Lung (tissue), 12 donors: ENCODE results near the gene ADAMTS17. TPM values are rescaled to one million over a fixed set of nuclear protein-coding genes. Genes with fewer than 3 reads are reported as not detected.

ENCODE experiments used
- ATAC-seq: fragments of 200-7000 bp; cut with Tn5 transposase; one replicate; pipeline ENCODE4 v1.9.1; 2020; ENCODE audit warnings: moderate number of reproducible peaks; ENCODE audit not compliant: insufficient read depth, low FRiP score
- DNase-seq, 3 donors: peaks; one replicate each; pipeline ENCODE4 v3.0.0-alpha.2; 2013 to 2017
- H3K27ac ChIP-seq, 2 donors: one replicate each; pipeline ENCODE4 v1.5.1; 2013; ENCODE audit warnings: mild to moderate bottlenecking in 2 of 2, moderate library complexity in 2 of 2, control low read depth in 1 of 2, inconsistent platforms in 1 of 2, low read depth in 1 of 2, low read length in 1 of 2
- H3K27me3 ChIP-seq, 3 donors: one replicate each; pipeline ENCODE4 v1.5.1; 2013; ENCODE audit warnings: low read length in 2 of 3; ENCODE audit not compliant: control insufficient read depth in 3 of 3, insufficient read depth in 3 of 3
- H3K36me3 ChIP-seq, 4 donors: one replicate each; pipeline ENCODE4 v1.5.1; 2013; ENCODE audit warnings: low read length in 4 of 4, mild to moderate bottlenecking in 1 of 4, moderate library complexity in 1 of 4; ENCODE audit not compliant: control insufficient read depth in 4 of 4, insufficient read depth in 4 of 4
- H3K4me1 ChIP-seq, 5 donors: one replicate each; pipeline ENCODE4 v1.5.1; 2013; ENCODE audit warnings: low read length in 5 of 5, mild to moderate bottlenecking in 2 of 5, moderate library complexity in 1 of 5; ENCODE audit not compliant: control insufficient read depth in 5 of 5, insufficient read depth in 5 of 5
- H3K4me3 ChIP-seq: one replicate; pipeline ENCODE4 v1.5.1; 2013; ENCODE audit warnings: mild to moderate bottlenecking, control low read depth, moderate library complexity
- H3K9ac ChIP-seq, 2 donors: one replicate each; pipeline ENCODE4 v1.5.1; 2013; ENCODE audit warnings: low read length in 2 of 2, control low read depth in 1 of 2; ENCODE audit not compliant: insufficient read depth in 1 of 2
- H3K9me3 ChIP-seq, 4 donors: one replicate each; pipeline ENCODE4 v1.5.1; 2013; ENCODE audit warnings: low read length in 3 of 4, mild to moderate bottlenecking in 1 of 4, moderate library complexity in 1 of 4; ENCODE audit not compliant: control insufficient read depth in 4 of 4, insufficient read depth in 3 of 4
- WGBS, 2 donors: extraction: QIAGEN DNeasy Blood & Tissue Kit; methylation state at CpG; one replicate each; pipeline ENCODE4 v1.1.7; 2013; 5-methylcytosine and 5-hydroxymethylcytosine counted together
- polyA plus RNA-seq, 2 donors: library from polyadenylated mRNA; stranded (reverse); fragments of 200-250 nt; gene quantifications; one replicate each; pipeline ENCODE4 v1.2.1, GENCODE V29; 2013
- total RNA-seq, 2 donors: library from RNA; depleted of rRNA in 1 of 2; stranded (reverse); fragments of >200 nt in 1 of 2; gene quantifications; one replicate each; pipeline ENCODE4 v1.2.1, GENCODE V29; 2014 to 2021
- TF ChIP-seq, protein P1 (sequence below): IDR thresholded peaks from 2 replicates; pipeline ENCODE4 v1.5.1; 2012; ENCODE audit warnings: mild to moderate bottlenecking; ENCODE audit errors: control extremely low read depth, extremely low read depth
- donor health status: control.
- donor health status: control.
- donor health status: Bipolar disorder and iron deficiency.
- donor health status: healthy.
- donor health status: DM: yes; HTN: yes; CAD: no.

Gene ADAMTS17
- total and polyA plus RNA-seq, 4 donors: 0.47 to 6.6 (median 2.2) TPM

GRCh38 chr15:100207053-100207452 lies 134.7 kb downstream of the ADAMTS17 start:
- H3K4me3 ChIP-seq: no peak overlapping the region
- DNase-seq (no peak), ATAC-seq (no peak)
- no peaks in the 10 kb centered on the region for H3K9me3 ChIP-seq
- H3K4me1 ChIP-seq: peaks cover 0 to 3% (median 2%) of the 10 kb centered on the region in 5 donors
- H3K9ac ChIP-seq: no peak overlapping the region
- 52 to 90% methylated on average over 2 of the region's 2 CpGs for WGBS, 2 donors
- H3K36me3 ChIP-seq: no peaks in the 10 kb centered on the region
- TF ChIP-seq, protein P1, sequence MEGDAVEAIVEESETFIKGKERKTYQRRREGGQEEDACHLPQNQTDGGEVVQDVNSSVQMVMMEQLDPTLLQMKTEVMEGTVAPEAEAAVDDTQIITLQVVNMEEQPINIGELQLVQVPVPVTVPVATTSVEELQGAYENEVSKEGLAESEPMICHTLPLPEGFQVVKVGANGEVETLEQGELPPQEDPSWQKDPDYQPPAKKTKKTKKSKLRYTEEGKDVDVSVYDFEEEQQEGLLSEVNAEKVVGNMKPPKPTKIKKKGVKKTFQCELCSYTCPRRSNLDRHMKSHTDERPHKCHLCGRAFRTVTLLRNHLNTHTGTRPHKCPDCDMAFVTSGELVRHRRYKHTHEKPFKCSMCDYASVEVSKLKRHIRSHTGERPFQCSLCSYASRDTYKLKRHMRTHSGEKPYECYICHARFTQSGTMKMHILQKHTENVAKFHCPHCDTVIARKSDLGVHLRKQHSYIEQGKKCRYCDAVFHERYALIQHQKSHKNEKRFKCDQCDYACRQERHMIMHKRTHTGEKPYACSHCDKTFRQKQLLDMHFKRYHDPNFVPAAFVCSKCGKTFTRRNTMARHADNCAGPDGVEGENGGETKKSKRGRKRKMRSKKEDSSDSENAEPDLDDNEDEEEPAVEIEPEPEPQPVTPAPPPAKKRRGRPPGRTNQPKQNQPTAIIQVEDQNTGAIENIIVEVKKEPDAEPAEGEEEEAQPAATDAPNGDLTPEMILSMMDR: no peak
- H3K27me3 ChIP-seq: no peaks in the 10 kb centered on the region
- H3K27ac ChIP-seq: no peak overlapping the region

- WGBS, 2 donors: 67 to 68% methylated on average over 7 of the region's 7 CpGs
- no peak overlapping the region for H3K27ac ChIP-seq
- H3K36me3 ChIP-seq: no peaks in the 10 kb centered on the region
- no peaks in the 10 kb centered on the region for H3K4me1 ChIP-seq
- ATAC-seq (no peak), DNase-seq (no peak)
- peaks cover 0 to 2% (median 0%) of the 10 kb centered on the region in 4 donors for H3K9me3 ChIP-seq
- no peaks in the 10 kb centered on the region for H3K27me3 ChIP-seq
- no peak overlapping the region for H3K4me3 ChIP-seq
- H3K9ac ChIP-seq: no peak overlapping the region
- TF ChIP-seq, protein P1: no peak
Observed at GRCh38 chr15:100206643-100207042, 135.1 kb downstream of the ADAMTS17 start.

- H3K27ac ChIP-seq: no peak overlapping the region
- ATAC-seq (no peak), DNase-seq (no peak)
- peaks cover 0 to 2% (median 0%) of the 10 kb centered on the region in 4 donors for H3K9me3 ChIP-seq
- H3K27me3 ChIP-seq: no peaks in the 10 kb centered on the region
- WGBS, 2 donors: 66 to 74% methylated on average over 17 of the region's 17 CpGs
- TF ChIP-seq, protein P1: no peak
- no peak overlapping the region for H3K9ac ChIP-seq
- H3K4me3 ChIP-seq: no peak overlapping the region
- no peaks in the 10 kb centered on the region for H3K36me3 ChIP-seq
- H3K4me1 ChIP-seq: no peaks in the 10 kb centered on the region
Observed at GRCh38 chr15:100205549-100206295, 136.1 kb downstream of the ADAMTS17 start.
